ENCODE measurements around the gene ABCC1.

ABCC1 gene

DNA sequence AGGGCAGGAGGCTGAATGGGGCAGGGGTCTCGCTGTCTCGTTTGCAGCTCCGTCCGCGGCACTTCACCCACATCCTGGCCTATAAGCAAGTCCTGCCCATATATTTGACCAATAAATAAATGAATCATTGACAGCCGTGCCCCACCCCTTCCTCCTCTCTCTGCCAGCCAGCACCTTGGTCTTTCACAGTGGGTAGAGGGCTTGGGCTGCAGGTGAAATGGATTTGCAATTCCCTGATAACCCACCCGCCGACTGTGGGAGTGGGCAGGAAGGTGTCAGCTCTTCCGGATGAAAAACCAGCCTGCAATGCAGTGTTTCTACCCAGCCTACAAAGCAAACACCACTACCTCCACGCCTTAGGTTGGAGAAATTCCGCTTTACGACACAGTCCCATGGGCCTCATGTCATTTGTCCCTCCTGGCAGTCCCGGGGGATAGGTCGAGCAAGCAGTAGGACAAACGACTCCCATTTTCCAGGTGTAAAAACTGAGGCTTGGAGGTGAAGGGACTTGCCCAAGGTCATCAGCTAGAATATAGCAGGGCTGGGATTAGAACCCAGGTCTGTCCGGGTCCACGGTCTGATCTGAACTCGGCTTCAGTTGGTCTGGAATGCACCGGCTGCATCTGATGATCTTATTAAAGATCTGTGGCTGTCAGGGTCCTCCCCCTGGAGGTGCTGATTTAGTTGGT lies 79.0 kb downstream of the ABCC1 start:
- no peak for TF ChIP-seq EZH2phosphoT487 (IDR thresholded peaks at IDR 0.05; ENCODE audit: borderline replicate concordance, low read length)
- TF ChIP-seq, protein P1, sequence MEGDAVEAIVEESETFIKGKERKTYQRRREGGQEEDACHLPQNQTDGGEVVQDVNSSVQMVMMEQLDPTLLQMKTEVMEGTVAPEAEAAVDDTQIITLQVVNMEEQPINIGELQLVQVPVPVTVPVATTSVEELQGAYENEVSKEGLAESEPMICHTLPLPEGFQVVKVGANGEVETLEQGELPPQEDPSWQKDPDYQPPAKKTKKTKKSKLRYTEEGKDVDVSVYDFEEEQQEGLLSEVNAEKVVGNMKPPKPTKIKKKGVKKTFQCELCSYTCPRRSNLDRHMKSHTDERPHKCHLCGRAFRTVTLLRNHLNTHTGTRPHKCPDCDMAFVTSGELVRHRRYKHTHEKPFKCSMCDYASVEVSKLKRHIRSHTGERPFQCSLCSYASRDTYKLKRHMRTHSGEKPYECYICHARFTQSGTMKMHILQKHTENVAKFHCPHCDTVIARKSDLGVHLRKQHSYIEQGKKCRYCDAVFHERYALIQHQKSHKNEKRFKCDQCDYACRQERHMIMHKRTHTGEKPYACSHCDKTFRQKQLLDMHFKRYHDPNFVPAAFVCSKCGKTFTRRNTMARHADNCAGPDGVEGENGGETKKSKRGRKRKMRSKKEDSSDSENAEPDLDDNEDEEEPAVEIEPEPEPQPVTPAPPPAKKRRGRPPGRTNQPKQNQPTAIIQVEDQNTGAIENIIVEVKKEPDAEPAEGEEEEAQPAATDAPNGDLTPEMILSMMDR (IDR thresholded peaks at IDR 0.05; ENCODE audit: low read depth, low read length, poor library complexity, severe bottlenecking): no peak
- Histone ChIP-seq H3F3A (ENCODE audit: control insufficient read depth, insufficient read depth) (no peaks in the 10 kb centered on the region), H3K9me3 (ENCODE audit: control insufficient read depth, insufficient read depth, low read length) (no peaks in the 10 kb centered on the region), H3K36me3 (ENCODE audit: control insufficient read depth, low read length) (peaks cover 12% of the 10 kb centered on the region), H3K27me3 (ENCODE audit: control insufficient read depth, low read length) (no peaks in the 10 kb centered on the region), H3K4me3 (ENCODE audit: low read length) (no peak overlapping the region), H3K9me2 (replicated peaks; ENCODE audit: control insufficient read depth, low read length) (no peaks in the 10 kb centered on the region), H3K4me1 (ENCODE audit: control insufficient read depth, low read length) (peaks cover 12% of the 10 kb centered on the region), H3K27ac (ENCODE audit: low read depth, low read length) (no peak overlapping the region), H3K4me2 (ENCODE audit: low read length) (no peak overlapping the region), H3K79me2 (ENCODE audit: control insufficient read depth, low read length) (no peaks in the 10 kb centered on the region), H4K20me1 (ENCODE audit: control insufficient read depth, insufficient read depth, low read depth, low read length) (no peaks in the 10 kb centered on the region)

DNA sequence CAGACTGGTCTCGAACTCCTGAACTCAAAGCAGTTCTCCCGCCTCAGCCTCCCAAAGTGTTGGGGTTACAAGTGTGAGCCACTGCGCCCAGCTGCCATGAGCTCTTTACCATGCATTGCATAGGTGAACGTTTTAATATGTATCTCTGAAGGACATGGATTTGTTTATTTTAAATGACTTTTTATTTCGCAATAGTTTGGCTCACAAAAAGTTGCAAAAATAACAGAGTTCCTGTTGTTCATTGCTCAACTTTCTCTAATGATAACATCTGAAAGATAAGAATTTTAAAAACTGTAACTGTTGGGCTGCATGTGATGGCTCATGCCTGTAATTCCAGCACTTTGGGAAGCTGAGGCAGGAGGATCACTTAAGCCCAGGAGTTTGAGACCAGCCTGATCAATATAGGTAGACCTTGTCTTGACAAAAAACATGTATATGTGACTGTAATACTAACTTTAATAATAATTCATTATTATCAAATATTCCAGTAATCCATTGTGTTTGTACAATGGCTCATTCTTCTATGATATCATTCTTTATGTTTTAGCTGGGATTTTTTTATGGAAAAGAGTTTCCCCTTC lies 80.1 kb downstream of the ABCC1 start:
- no peaks in the 10 kb centered on the region for H3K9me3 ChIP-seq (ENCODE audit: control insufficient read depth, insufficient read depth, low read length)
- no peaks in the 10 kb centered on the region for H3F3A ChIP-seq (ENCODE audit: control insufficient read depth, insufficient read depth)
- no peaks in the 10 kb centered on the region for H4K20me1 ChIP-seq (ENCODE audit: control insufficient read depth, insufficient read depth, low read depth, low read length)
- H3K36me3 ChIP-seq (ENCODE audit: control insufficient read depth, low read length): peaks cover 10% of the 10 kb centered on the region
- H3K79me2 ChIP-seq (ENCODE audit: control insufficient read depth, low read length): no peaks in the 10 kb centered on the region
- H3K27me3 ChIP-seq (ENCODE audit: control insufficient read depth, low read length): no peaks in the 10 kb centered on the region
- no peak overlapping the region for H3K4me2 ChIP-seq (ENCODE audit: low read length)
- TF ChIP-seq, protein P1 (IDR thresholded peaks at IDR 0.05; ENCODE audit: low read depth, low read length, poor library complexity, severe bottlenecking): no peak
- TF ChIP-seq EZH2phosphoT487 (IDR thresholded peaks at IDR 0.05; ENCODE audit: borderline replicate concordance, low read length): no peak
- peaks cover 14% of the 10 kb centered on the region for H3K4me1 ChIP-seq (ENCODE audit: control insufficient read depth, low read length)
- H3K27ac ChIP-seq (ENCODE audit: low read depth, low read length): no peak overlapping the region
- no peaks in the 10 kb centered on the region for H3K9me2 ChIP-seq (replicated peaks; ENCODE audit: control insufficient read depth, low read length)
- no peak overlapping the region for H3K4me3 ChIP-seq (ENCODE audit: low read length)

DNA sequence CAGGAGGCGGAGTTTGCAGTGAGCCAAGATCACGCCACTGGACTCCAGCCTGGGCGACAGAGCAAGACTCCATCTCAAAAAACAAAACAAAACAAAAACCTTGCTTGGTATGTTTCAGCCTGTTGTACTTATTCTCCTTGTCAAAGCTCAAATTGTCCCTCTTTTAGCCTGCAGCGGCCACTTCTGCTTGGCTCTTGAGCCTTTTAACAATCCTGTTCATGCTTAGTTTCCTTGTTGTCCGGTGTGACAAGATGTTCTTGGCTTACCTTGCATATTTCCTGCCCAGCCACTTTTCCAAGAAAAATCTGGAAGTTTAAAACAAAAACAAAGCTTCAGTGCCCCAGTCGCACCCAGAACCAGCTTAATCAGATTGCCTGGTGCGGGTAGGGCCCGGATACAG lies 81.0 kb downstream of the ABCC1 start:
- Histone ChIP-seq H3K4me3 (ENCODE audit: low read length) (no peak overlapping the region), H3K27me3 (ENCODE audit: control insufficient read depth, low read length) (no peaks in the 10 kb centered on the region), H3F3A (ENCODE audit: control insufficient read depth, insufficient read depth) (no peaks in the 10 kb centered on the region), H3K4me2 (ENCODE audit: low read length) (no peak overlapping the region), H3K79me2 (ENCODE audit: control insufficient read depth, low read length) (no peaks in the 10 kb centered on the region), H3K27ac (ENCODE audit: low read depth, low read length) (no peak overlapping the region), H3K9me3 (ENCODE audit: control insufficient read depth, insufficient read depth, low read length) (no peaks in the 10 kb centered on the region), H3K36me3 (ENCODE audit: control insufficient read depth, low read length) (peaks cover 13% of the 10 kb centered on the region), H4K20me1 (ENCODE audit: control insufficient read depth, insufficient read depth, low read depth, low read length) (no peaks in the 10 kb centered on the region), H3K9me2 (replicated peaks; ENCODE audit: control insufficient read depth, low read length) (no peaks in the 10 kb centered on the region), H3K4me1 (ENCODE audit: control insufficient read depth, low read length) (peaks cover 14% of the 10 kb centered on the region)
- TF ChIP-seq, protein P1 (IDR thresholded peaks at IDR 0.05; ENCODE audit: low read depth, low read length, poor library complexity, severe bottlenecking): no peak
- no peak for TF ChIP-seq EZH2phosphoT487 (IDR thresholded peaks at IDR 0.05; ENCODE audit: borderline replicate concordance, low read length)

All from DOHH2 (cell line).